Measurements from ENCODE around the gene INVS.

INVS gene

GRCh38 chr9:100277166-100277979 lies 178.3 kb downstream of the INVS start:
- no peak for DNase-seq (ENCODE audit: low read depth in 2 of 2)

- no peak for DNase-seq (ENCODE audit: low read depth in 2 of 2)
Observed at GRCh38 chr9:100281066-100281465, 182.0 kb downstream of the INVS start.

GRCh38 chr9:100281676-100282387 lies 182.8 kb downstream of the INVS start:
- DNase-seq (ENCODE audit: low read depth in 2 of 2), result no peak

- no peak for DNase-seq (ENCODE audit: low read depth in 2 of 2)
Observed at GRCh38 chr9:100282388-100282719, 183.3 kb downstream of the INVS start.

GRCh38 chr9:100284247-100284646 lies 185.2 kb downstream of the INVS start:
- DNase-seq (ENCODE audit: low read depth in 2 of 2), result no peak

GRCh38 chr9:100285080-100285479 lies 186.0 kb downstream of the INVS start:
- no peak for DNase-seq (ENCODE audit: low read depth in 2 of 2)

GRCh38 chr9:100285601-100286000 lies 186.6 kb downstream of the INVS start:
- no peak for DNase-seq (ENCODE audit: low read depth in 2 of 2)

- DNase-seq (ENCODE audit: low read depth in 2 of 2), result no peak
Observed at GRCh38 chr9:100286257-100286656, 187.2 kb downstream of the INVS start.

- no peak for DNase-seq (ENCODE audit: low read depth in 2 of 2)
Observed at GRCh38 chr9:100287186-100287585, 188.1 kb downstream of the INVS start.

- no peak for DNase-seq (ENCODE audit: low read depth in 2 of 2)
Observed at GRCh38 chr9:100290714-100291113, 191.7 kb downstream of the INVS start.

GRCh38 chr9:100292414-100292813 lies 193.4 kb downstream of the INVS start:
- no peak for DNase-seq (ENCODE audit: low read depth in 2 of 2)

GRCh38 chr9:100294341-100294740 lies 195.3 kb downstream of the INVS start:
- no peak for DNase-seq (ENCODE audit: low read depth in 2 of 2)

GRCh38 chr9:100294806-100295205 lies 195.8 kb downstream of the INVS start:
- DNase-seq (ENCODE audit: low read depth in 2 of 2), result no peak

- no peak for DNase-seq (ENCODE audit: low read depth in 2 of 2)
Observed at GRCh38 chr9:100295240-100295639, 196.2 kb downstream of the INVS start.

- DNase-seq (ENCODE audit: low read depth in 2 of 2), result no peak
Observed at GRCh38 chr9:100296407-100296806, 197.4 kb downstream of the INVS start.

- no peak for DNase-seq (ENCODE audit: low read depth in 2 of 2)
Observed at GRCh38 chr9:100298378-100298777, 199.3 kb downstream of the INVS start.

- no peak for DNase-seq (ENCODE audit: low read depth in 2 of 2)
Observed at GRCh38 chr9:100303747-100304146, 204.7 kb downstream of the INVS start.

GRCh38 chr9:100306283-100306682 lies 207.2 kb downstream of the INVS start:
- DNase-seq (ENCODE audit: low read depth in 2 of 2), result no peak

- DNase-seq (ENCODE audit: low read depth in 2 of 2), result no peak
Observed at GRCh38 chr9:100307080-100307479, 208.0 kb downstream of the INVS start.

GRCh38 chr9:100308965-100309564 lies 210.0 kb downstream of the INVS start:
- DNase-seq (ENCODE audit: low read depth in 2 of 2), result no peak

- no peak for DNase-seq (ENCODE audit: low read depth in 2 of 2)
Observed at GRCh38 chr9:100309992-100310391, 210.9 kb downstream of the INVS start.

GRCh38 chr9:100315561-100315960 lies 216.5 kb downstream of the INVS start:
- DNase-seq (ENCODE audit: low read depth in 2 of 2), result no peak

- DNase-seq (ENCODE audit: low read depth in 2 of 2), result no peak
Observed at GRCh38 chr9:100317706-100318105, 218.7 kb downstream of the INVS start.
